Activated T-helper 1 cell treated with anti-CD3 and anti-CD28 coated beads, Interleukin-2, amount 50 U/mL, for 16 hours (primary cell): Measurements from ENCODE around the gene LMO2.

Source experiments
- DNase-seq, 2 donors: peaks; one replicate each; pipeline ENCODE4 v3.0.0-alpha.2; 2020; ENCODE audit warnings: low read depth in 1 of 2, low spot score in 1 of 2

LMO2 gene

GRCh38 chr11:33889821-33890378 lies 2.0 kb downstream of the LMO2 start:
- DNase-seq: no peak

DNA sequence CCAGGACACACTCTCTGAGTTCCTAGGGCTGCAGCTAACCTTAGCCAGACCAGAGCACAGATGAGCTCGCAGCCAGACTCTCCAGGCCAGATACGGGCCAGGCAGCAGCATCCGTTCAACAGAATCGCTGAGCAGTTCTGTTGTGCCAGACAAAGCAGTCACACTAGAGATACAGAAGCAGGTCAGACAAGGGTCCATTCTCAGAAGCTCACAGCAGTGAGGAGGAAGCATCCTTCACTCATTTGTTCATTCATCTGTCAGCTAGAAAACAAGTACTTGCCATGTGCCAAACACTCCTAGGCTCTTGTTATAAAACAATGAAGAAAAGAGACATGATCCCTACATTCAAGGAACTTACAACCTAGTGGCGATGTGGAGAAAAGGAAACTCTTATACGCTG lies 2.6 kb downstream of the LMO2 start:
- no peak for DNase-seq

DNA sequence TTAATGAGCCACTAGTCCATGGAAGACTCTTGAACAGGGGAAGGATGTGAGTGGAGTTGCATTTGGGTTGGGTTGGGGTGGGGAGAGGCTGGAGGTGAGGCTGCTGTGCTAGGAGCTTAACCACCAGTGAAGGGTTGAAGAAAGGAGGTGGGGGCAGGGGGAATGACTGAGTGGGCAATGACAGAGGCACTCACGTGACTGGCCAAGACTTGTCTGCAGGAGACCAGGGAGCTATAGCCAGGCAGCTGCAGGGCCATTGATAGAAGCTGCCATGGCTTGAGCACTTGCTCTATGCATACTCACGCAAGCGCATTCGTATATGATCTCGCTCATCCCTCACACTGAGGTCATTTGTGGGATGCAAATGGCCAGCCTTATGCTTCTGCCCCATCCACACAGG lies 4.0 kb downstream of the LMO2 start:
- DNase-seq: no peak

- DNase-seq: no peak
These were observed 6.4 kb downstream of the LMO2 start for GRCh38 chr11:33885338-33886005.

DNA sequence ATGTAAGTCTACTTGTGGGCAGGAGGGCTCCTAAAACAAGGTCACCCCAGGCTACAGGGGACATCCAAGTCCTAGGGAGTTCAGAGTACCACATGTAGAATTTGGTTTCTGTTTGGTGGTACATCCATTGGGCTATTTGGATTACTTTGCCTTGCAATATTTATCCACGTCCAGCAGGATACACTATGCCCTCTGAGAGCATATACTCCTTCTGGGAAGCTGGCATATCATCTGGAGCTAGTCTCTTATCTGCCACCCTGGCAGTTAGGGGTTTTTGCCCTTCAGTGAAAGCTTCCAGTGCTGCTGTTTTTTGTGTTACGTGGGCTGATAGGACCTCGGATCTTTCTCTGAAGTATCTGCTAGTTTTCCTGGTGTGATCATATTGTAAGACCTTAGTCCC lies 7.3 kb downstream of the LMO2 start:
- DNase-seq: no peak

GRCh38 chr11:33884035-33884434 lies 7.8 kb downstream of the LMO2 start:
- DNase-seq: no peak

- DNase-seq: no peak
These were observed 10.0 kb downstream of the LMO2 start for GRCh38 chr11:33881651-33882503.

- DNase-seq: no peak
These were observed 10.9 kb downstream of the LMO2 start for GRCh38 chr11:33880979-33881378.

DNA sequence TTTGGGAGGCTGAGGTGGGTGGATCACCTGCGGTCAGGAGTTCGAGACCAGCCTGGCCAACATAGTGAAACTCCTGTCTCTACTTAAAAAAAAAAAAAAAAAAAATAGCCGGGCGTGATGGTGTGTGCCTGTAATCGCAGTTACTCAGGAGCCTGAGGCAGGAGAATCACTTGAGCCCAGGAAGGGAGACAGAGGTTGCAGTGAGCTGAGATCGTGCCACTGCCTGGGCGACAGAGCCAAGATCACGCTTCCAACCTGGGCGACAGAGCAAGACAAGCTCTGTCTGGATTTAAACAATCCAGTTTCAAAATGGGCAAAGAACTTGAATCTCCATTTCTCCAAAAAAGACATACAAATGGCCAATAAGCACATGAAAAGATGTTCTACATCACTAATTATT lies 12.5 kb downstream of the LMO2 start:
- DNase-seq: no peak

- no peak for DNase-seq
These were observed 14.8 kb downstream of the LMO2 start for GRCh38 chr11:33877038-33877437.

DNA sequence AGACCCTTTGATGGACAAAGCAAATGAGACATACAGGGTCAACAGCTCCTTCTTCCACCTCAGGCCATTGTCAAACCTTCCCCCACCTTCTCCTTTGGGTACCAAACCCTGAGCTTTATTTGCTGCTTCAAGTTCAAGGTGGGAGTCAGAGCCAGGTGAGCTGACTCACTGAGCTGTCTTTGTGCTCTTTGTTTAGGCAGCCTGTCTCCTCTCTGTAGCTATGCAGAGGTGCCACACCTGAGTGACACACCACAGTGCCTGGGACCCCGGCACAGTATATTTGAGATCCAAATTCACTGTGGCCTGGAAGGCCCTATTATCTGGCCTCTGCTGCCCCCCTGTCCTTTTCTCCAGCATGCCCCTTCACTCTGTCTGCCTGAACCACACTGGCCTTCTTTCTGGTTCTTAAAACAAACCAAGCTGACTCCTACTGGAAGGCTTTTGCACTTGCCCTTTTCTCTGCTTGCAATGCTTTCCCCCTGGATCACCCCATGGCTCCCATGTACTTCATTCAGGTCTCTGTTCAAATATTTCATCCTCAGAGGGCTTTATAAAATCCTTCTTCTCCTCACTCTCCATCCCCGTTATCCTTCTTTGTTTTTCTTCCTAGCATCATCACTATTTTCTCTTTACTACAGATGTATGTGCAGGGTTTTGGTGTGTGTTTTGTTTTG lies 16.1 kb downstream of the LMO2 start:
- DNase-seq: no peak

DNA sequence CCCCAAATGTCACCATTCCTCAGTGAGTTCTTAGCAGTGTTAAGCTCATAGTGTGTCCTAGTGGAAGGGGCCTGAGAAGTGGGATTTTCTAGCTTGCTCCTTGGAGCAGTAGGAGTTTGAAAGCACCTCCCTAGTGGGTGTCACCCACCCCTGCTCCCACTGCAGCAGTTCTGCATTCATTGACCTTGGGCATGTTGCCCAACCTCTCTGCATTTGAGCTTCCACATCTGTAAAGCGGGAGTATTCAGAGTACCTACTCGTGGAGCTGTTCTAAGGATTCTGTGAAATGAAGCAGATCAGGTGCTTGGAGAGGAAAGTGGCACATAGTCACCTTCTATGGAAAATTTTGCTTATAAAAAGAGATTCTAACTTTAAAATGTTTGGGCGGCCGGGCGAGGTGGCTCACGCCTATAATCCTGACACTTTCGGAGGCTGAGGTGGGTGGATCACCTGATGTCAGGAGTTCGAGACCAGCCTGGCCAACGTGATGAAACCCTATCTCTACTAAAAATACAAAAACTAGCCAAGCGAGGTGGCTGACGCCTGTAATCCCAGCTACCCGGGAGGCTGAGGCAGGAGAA lies 16.9 kb downstream of the LMO2 start:
- DNase-seq: no peak

DNA sequence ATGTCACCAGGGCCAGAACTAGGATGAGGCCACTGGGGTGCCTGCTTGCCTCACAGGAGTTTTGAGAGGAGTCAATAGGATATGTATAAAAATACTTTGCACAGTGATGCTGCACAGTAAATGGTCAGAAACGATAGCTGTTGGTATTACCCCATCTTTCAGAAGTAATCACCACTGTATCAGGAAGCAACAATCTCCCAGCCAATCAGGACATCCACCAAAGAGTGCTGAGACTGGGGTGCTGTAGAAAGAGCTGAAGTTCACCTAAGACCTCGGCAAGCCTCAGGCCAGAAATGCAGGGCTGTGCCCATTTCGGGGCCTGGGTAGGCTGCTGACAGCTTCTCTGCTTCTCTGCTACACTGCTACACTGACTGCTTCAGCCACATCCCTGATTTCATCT lies 17.4 kb downstream of the LMO2 start:
- DNase-seq: no peak

- no peak for DNase-seq
These were observed 22.1 kb downstream of the LMO2 start for GRCh38 chr11:33869481-33870422.

DNA sequence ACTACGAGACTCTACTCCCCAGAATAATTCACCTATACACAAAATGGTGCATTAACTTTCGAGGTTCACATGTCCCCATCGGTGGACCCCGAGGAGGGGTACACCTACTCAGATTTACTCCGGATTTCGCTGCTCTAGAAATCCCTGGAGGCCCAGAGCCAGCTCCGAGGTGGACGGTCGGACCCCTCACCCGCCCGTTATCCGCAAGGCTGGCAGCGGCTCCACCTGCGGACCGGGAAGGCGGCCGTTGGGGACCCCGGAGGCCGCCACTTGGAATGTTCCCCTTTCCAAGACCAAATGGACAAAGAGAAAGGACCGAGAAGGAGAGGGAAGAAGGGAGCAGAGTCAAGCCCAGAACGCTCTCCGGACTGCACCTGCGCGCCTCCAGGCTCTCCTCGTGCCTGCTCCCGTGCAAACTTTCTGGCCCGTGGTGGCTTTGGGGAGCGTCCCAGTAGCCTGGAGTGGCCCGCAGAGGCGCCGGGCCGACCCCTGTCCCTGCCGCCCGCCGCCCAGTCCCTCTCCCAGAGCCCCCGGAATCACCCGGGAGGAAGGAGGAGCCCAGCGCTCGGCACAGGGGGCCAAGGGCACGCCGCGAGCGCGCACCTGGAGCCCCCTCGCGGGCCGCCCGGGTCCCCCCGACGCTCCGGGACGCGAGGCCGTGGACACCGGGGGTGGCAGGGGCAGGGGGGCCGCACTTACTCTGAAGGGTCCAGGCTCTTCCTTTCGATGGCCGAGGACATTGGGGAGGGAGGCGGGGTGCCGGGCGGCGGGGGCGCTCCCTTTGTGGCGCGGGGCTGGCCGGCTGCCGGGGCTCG lies 23.0 kb downstream of the LMO2 start:
- no peak for DNase-seq

- DNase-seq: no peak
These were observed 23.8 kb downstream of the LMO2 start for GRCh38 chr11:33867996-33868646.

DNA sequence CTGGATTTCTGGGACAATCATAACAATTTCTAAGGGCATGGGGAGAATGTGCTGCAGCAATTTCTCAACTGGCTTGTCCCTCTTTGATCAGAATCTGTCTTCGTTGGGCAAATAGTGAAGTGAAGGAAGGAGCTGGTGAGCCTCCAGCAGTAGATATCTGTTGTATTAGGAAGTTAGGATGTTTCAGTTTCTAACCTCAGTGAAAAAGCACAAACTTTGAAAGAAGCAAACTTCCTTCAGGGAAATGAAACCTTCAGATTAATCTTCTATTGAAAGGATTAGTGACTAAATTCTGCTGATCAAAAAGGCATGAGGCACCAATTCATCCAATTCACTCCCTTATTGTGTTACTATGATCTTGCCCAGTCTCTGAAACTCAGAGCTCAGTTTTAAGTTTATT lies 24.3 kb downstream of the LMO2 start:
- DNase-seq: no peak

GRCh38 chr11:33866936-33867335 lies 24.9 kb downstream of the LMO2 start:
- no peak for DNase-seq

- DNase-seq: no peak
These were observed 27.4 kb downstream of the LMO2 start for GRCh38 chr11:33864479-33864878.
